Measurements from ENCODE around the gene DUOX2.

DNA sequence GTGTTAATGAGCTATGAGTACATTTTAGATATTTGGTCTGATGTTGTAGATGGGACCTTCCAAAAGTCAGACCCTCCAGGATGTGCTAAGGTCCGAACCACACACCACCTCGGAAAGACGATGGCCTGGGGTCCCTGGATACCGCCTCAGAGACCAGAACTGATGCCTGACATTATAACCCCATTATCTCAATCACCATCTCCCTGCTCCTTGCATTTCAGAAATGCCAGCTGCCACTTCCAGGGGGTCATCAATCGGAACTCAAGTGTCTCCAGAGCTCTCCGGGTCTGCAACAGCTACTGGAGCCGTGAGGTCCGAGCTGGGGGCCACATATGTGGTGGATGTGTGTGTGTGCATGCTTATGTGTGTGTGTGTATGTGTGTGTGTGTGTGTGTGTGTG lies 23.7 kb upstream of the DUOX2 start:
- TF ChIP-seq SRSF9 (IDR thresholded peaks at IDR 0.05; ENCODE audit: borderline replicate concordance, insufficient read depth, low read depth, low read length, poor library complexity, severe bottlenecking), result no peak
- TF ChIP-seq, protein P1, sequence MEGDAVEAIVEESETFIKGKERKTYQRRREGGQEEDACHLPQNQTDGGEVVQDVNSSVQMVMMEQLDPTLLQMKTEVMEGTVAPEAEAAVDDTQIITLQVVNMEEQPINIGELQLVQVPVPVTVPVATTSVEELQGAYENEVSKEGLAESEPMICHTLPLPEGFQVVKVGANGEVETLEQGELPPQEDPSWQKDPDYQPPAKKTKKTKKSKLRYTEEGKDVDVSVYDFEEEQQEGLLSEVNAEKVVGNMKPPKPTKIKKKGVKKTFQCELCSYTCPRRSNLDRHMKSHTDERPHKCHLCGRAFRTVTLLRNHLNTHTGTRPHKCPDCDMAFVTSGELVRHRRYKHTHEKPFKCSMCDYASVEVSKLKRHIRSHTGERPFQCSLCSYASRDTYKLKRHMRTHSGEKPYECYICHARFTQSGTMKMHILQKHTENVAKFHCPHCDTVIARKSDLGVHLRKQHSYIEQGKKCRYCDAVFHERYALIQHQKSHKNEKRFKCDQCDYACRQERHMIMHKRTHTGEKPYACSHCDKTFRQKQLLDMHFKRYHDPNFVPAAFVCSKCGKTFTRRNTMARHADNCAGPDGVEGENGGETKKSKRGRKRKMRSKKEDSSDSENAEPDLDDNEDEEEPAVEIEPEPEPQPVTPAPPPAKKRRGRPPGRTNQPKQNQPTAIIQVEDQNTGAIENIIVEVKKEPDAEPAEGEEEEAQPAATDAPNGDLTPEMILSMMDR (CRISPR knock-in tag; IDR thresholded peaks at IDR 0.05), result no peak
- TF ChIP-seq, protein P2, sequence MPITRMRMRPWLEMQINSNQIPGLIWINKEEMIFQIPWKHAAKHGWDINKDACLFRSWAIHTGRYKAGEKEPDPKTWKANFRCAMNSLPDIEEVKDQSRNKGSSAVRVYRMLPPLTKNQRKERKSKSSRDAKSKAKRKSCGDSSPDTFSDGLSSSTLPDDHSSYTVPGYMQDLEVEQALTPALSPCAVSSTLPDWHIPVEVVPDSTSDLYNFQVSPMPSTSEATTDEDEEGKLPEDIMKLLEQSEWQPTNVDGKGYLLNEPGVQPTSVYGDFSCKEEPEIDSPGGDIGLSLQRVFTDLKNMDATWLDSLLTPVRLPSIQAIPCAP (CRISPR knock-in tag; IDR thresholded peaks at IDR 0.05; ENCODE audit: low read depth), result no peak
- TF ChIP-seq, protein P3, sequence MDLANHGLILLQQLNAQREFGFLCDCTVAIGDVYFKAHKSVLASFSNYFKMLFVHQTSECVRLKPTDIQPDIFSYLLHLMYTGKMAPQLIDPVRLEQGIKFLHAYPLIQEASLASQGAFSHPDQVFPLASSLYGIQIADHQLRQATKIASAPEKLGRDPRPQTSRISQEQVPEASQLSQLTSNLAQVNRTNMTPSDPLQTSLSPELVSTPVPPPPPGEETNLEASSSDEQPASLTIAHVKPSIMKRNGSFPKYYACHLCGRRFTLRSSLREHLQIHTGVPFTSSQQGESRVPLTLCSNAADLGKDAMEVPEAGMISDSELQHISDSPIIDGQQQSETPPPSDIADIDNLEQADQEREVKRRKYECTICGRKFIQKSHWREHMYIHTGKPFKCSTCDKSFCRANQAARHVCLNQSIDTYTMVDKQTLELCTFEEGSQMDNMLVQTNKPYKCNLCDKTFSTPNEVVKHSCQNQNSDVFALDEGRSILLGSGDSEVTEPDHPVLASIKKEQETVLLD (CRISPR knock-in tag; IDR thresholded peaks at IDR 0.05; ENCODE audit: low read depth), result no peak
- no peak for TF ChIP-seq ZFP91 (CRISPR knock-in tag; IDR thresholded peaks at IDR 0.05; ENCODE audit: borderline replicate concordance)
